Smooth muscle cell of the brain vasculature (primary cell): ENCODE data around the gene CSH2.

Experiments
- DNase-seq: peaks from one replicate; pipeline ENCODE4 v3.0.0-alpha.2; 2012; ENCODE audit warnings: low read depth, low spot score

CSH2 gene

DNA sequence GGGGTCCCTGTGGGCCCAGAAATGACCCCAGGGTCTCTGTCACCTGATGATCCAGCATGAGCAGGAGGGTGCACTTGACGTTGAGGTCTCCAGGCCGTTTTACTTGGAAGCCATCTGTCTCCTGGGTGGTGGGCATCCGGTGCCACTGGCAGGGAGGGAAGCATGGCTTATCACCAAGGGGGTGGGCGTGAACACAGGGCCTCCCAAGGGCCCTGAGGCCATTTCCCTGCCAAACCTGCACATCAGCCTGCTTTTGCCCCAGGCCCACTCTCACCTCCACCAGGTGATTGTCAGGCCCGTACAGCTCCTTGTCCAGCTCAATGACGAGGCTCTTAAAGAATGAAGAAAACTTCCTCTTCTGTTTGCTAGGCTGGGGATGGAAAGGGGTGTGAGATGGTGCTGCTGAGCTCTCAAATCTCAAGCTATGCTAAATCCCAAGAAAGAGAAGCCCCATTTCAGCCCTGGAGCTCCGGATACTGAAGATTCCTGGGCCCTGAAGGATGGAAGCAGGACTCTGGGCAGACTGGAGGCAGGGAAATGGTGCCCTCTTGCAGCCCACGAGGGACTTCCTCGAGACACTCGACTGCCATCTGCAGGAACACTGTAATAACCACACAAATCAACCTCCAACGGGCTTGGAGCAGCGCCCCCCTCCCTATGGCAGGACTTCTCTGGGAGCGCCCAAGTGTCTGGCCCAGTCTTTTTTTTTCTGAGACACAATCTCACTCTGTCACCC lies 38.9 kb downstream of the CSH2 start:
- DNase-seq: no peak

DNA sequence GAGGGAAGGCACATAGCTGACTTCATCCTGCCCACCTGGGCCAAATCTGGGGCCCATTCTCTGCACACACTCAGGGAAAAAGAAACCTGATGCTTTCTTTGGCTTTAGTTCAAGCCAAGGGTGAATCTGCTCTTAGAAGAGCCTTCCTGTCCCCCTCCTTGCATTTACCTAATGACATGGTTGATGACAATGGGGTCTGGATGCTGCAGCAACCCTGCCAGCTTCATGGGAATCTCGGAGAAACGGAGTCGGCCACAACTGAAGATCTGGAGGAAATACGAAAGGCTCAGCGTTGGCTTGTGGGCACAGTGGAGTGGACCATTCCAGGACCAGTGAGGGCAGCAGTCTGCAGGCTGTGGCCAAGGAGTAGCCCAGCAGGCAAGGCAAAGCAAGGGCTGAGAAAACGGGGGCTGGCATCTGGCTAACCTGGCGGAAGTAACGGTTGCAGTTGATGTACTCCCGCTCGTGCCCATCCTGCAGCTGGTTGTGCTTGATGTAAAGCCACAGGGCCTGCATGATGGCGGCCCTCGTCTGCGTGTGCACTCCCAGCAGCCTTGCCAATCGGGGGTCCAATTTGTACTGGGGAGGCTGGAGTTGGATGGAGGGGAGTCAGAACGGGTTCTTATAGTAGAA lies 39.6 kb downstream of the CSH2 start:
- DNase-seq: no peak

- no peak for DNase-seq
Observed at GRCh38 chr17:63833026-63833740, 40.3 kb downstream of the CSH2 start.

DNA sequence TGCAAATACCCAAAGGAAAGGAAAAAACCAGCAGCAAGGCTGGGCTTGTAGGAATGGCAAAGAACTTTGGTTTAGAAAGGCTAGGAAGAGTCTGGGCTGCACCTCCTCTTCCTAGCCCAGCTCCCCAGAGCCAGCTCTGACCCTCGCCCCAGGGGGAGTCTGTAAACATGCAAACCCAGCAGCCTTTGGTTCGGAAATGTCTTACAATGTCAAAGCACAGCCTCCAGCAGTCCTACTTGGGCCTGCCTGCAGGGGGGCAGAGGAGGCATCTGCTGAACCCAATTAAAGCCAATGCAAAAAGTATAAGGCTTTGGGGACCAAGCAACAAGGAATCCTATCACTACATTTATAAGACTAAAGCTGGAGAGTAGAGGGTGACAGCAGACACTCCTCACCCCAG lies 41.0 kb downstream of the CSH2 start:
- DNase-seq: no peak

DNA sequence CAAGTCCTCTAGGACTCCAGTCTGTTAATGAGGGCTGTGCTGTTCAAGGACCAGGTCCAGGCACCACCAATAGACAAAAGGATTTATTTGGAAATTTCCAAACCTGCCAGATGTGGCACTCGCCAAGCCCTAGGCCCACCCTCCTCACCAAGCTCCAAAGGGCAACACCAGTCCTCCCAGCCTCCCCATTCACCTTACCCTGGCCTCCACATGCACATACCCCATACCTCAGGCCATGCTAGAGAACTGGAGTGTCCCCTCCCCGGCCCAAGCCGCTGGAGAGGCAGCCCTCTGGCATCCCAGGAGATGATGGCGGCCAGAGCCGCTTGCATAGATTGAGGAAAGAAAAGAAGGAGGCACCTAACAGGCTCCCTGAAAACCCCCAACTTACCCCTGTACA lies 41.5 kb downstream of the CSH2 start:
- no peak for DNase-seq

GRCh38 chr17:63831505-63831904 lies 42.0 kb downstream of the CSH2 start:
- no peak for DNase-seq

DNA sequence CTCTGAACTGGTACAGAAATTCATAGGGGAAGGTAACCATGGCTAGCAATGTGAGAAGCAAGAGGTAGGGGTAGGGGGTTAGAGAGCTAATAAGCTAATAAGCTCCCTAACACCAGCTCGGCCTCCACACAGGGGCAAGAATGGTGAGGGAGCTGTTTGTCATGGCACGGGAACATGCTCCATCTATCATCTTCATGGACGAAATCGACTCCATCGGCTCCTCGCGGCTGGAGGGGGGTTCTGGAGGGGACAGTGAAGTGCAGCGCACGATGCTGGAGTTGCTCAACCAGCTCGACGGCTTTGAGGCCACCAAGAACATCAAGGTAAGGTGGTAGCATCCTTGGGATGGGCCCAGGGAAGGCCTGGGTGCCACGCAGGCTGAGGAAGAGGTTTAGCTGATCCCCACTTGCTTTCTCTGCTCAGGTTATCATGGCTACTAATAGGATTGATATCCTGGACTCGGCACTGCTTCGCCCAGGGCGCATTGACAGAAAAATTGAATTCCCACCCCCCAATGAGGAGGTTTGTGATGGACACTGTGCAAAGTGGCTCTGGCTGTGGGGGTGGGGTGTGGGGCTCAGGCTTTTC lies 42.5 kb downstream of the CSH2 start:
- no peak for DNase-seq

- DNase-seq: no peak
Observed at GRCh38 chr17:63830278-63830677, 43.2 kb downstream of the CSH2 start.

- DNase-seq: no peak
Observed at GRCh38 chr17:63828936-63829335, 44.5 kb downstream of the CSH2 start.

DNA sequence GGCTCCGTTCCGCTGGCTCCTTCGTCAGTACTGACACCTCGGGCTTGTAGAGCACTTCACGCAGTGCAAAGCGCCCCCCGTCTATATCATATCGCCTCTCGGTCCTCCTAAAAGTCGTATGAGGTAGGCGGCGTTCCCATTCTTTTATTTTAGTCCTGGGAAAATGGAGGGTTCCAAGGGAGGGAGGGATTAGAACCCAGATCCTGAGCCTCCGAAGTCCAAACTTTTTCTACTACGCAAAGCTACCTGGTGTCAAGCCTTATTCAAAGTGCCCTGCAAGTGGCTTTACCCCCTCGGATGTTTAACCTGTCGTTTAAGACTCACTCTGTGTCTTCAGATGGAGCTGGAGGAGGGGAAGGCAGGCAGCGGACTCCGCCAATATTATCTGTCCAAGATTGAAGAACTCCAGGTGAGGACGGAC lies 45.7 kb downstream of the CSH2 start:
- DNase-seq: no peak

- peak; percentile 91 for DNase-seq
Observed at GRCh38 chr17:63827002-63827800, 46.3 kb downstream of the CSH2 start, which contains the start of the genes FTSJ3 and PSMC5. Gene FTSJ3 (minus strand): TSS chr17:63827663. CDS start chr17:63826902, 761 bp downstream. Gene PSMC5 (plus strand): TSS chr17:63827431. CDS start chr17:63827491, 60 bp downstream.

- DNase-seq: no peak
Observed at GRCh38 chr17:63826468-63827001, 46.9 kb downstream of the CSH2 start.

GRCh38 chr17:63824362-63824761 lies 49.1 kb downstream of the CSH2 start:
- DNase-seq: no peak

DNA sequence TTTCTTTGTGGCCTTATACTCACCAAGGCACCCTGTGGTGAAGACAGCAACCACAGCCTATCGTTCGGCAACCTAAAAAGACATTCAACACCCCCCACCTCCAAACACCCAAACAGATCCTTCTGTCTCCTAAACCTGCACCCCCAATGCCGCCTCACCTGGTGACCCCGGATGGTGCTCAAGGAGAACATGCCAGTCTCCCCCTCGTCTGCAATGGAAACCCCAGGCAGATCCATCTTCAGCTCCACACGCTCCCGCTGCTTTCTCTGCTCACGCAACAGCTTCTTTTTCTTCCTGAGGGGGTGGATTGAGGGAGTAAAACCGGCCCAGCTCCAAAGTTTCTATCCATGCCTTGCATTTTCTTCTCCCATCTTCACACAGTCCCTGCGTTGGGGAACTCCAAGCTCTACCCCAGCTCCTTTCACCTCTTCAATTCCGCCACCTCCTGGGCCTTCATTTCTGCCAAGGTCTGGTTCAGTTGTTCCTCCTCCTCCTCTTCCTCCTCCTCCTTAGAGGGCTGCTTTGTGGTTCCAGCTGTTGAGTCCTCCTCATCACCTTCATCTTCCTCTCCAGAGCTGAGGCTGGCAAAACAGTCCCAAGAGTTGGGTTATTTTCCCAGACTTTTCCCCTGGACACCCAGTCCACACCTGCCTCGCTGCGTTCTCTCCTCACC lies 49.7 kb downstream of the CSH2 start:
- no peak for DNase-seq

DNA sequence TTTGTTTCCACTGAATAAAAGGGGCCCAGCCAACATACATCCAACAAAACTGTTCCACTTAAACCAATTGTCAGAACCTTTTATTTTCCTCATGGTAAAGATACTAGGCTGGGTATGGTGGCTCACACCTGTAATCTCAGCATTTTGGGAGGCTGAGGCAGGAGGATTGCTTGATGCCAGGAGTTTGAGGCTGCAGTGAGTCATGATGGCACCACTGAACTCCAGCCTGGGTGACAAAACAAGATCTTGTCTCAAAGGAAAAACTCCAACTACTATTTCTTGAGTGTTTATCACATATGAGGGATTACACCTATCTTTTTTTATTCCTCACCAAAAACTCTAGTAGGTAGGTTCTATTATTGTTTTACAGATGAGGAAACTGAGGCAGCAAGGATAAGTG lies 50.9 kb downstream of the CSH2 start:
- no peak for DNase-seq
